ENCODE data around the gene FAM149A. TPM values are rescaled to one million over a fixed set of nuclear protein-coding genes. Genes with fewer than 3 reads are reported as not detected.

FAM149A gene
- total RNA-seq, 1 experiment from 2014 or later: 8.9 TPM

- no peak for TF ChIP-seq REST (IDR thresholded peaks at IDR 0.05; ENCODE audit: low read depth)
- no peak for TF ChIP-seq YY1 (IDR thresholded peaks at IDR 0.05; ENCODE audit: extremely low read depth, insufficient replicate concordance, low read depth, low read length)
- TF ChIP-seq RAD21 (IDR thresholded peaks at IDR 0.05; ENCODE audit: low read depth): no peak
- TF ChIP-seq ZFX (IDR thresholded peaks at IDR 0.05): no peak
These were observed 22.3 kb upstream of the FAM149A start (continued) for GRCh38 chr4:186082221-186082620.

- Histone ChIP-seq H3K36me3 (ENCODE audit: control insufficient read depth in 1 of 2, insufficient read depth in 2 of 2, low read length in 2 of 2) (no peaks in the 10 kb centered on the region), H3K27ac (ENCODE audit: low read depth, low read length) (no peak overlapping the region), H3K9me2 (ENCODE audit: insufficient read depth) (no peaks in the 10 kb centered on the region), H3K4me1 (ENCODE audit: control insufficient read depth in 1 of 2, insufficient read depth in 2 of 2, low read length in 2 of 2) (no peaks in the 10 kb centered on the region), H3K4me3 (replicated peaks in 1 of 2; ENCODE audit: low read depth in 1 of 2, low read length in 2 of 2) (no peak overlapping the region), H3K9me3 (ENCODE audit: control insufficient read depth in 1 of 2, insufficient read depth in 1 of 2, low read depth in 1 of 2, low read length in 2 of 2) (no peaks in the 10 kb centered on the region), H3K4me2 (ENCODE audit: low read length) (no peak overlapping the region), H3K79me2 (ENCODE audit: insufficient read depth, low read length) (no peaks in the 10 kb centered on the region), H3K9ac (ENCODE audit: low read length) (no peak overlapping the region), H3K27me3 (ENCODE audit: insufficient read depth, low read length) (no peaks in the 10 kb centered on the region), H4K20me1 (ENCODE audit: insufficient read depth) (no peaks in the 10 kb centered on the region), H2AFZ (ENCODE audit: low read depth, low read length, poor library complexity, severe bottlenecking) (no peak overlapping the region)
- DNase-seq (ENCODE audit: low read depth, low spot score) (no peak), ATAC-seq (no peak)
- TF ChIP-seq CEBPB (IDR thresholded peaks at IDR 0.05; ENCODE audit: low read depth): no peak
- TF ChIP-seq EZH2phosphoT487 (IDR thresholded peaks at IDR 0.05; ENCODE audit: borderline replicate concordance): no peak
- CTCF ChIA-PET: no interaction called here
- no TSS peak for BruUV-seq (replicated peaks)
- RAD21 ChIA-PET (ENCODE audit: low non-redundant PET in 1 of 2, low total read pairs in 2 of 2, uncharacterized antibody in 2 of 2, unreplicated experiment in 2 of 2): no interaction called here
- POLR2A ChIA-PET: no interaction called here
- intact Hi-C loops (cut with micrococcal nuclease): no loop called here
These were observed 16.0 kb upstream of the FAM149A start for GRCh38 chr4:186088523-186088922.

All from HCT116 (cell line).